ENCODE data around the gene ABHD17A.
A peak's percentile ranks its signal among the peaks of the same experiment; 100 is the strongest.
"Not testable (repeated sequence)": the region's sequence is repeated elsewhere in the genome, so short reads cannot be mapped to it uniquely, and the experiment has no call there.

ABHD17A gene

DNA sequence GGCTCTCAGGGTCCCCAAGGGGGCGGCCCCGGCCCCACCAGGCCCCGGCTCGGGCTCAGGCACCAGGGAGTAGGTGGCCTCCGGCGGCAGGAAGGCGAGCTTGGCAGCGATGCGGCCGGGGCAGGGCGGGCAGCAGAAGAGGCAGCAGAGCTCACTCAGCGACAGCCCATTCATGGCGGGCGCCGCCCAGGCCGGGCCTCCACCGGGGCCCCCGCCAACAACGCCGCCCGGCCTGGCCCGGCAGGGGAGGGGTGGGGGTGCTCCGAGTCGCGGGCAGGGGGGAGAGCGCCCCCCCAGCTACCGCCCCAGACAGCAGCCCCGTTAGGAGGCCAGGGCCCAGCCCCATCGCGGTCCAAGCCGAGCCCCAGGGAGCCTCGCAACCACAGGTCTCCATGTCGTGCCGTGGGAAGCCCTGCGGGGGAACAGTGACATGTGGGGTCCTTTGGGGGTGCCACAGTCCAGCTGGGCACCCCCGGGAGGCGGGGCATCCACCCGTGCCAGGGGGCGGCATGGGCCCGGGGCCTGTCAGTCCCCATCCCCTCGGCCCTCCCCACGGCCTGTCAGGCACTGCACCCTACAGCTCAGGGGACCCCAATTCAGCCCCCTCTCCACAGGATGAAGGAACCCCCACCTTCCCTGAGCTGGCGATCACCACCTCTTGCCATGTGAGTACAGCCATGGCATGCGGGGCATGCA lies 3.8 kb downstream of the ABHD17A start:
- DNase-seq (ENCODE audit: low spot score) = not testable (repeated sequence)

DNA sequence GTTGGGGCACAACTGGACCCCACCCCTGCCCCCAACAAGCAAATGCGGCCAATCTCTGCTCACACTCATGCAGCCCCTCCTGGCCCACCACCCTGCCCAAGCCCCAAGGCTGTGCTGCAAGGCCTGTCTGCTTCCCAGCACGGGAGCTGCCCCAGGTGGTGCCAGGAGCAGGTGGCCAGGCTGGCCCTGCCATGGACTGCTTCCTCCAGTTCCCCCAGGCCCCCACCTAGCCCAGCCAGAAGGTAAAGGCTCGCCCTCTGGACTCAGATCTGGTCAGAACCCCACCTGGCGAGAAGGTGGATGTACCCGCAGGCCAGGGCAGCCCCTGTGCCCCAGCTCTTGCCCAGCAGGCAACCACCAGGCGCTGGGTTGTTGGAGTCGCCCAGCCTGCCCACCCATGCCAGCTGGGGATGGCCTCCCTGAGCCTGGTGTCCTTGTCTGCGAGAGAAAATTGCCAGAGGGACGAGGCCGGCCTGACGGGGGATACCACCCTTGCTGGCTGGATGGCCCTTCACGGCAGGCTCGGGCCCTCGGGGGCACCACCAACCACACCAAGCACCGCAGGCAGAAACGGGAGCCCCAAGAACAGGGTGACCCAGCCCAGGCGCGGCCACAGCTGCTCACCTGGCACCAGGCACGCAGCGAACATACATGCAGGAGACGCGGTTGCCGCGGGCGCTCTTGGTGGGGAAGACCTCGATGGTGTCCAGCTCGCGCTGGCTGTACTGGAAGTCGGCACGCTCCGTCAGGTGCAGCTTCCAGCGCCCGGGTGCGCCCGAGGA lies 4.5 kb downstream of the ABHD17A start:
- DNase-seq (ENCODE audit: low spot score) = no peak

DNA sequence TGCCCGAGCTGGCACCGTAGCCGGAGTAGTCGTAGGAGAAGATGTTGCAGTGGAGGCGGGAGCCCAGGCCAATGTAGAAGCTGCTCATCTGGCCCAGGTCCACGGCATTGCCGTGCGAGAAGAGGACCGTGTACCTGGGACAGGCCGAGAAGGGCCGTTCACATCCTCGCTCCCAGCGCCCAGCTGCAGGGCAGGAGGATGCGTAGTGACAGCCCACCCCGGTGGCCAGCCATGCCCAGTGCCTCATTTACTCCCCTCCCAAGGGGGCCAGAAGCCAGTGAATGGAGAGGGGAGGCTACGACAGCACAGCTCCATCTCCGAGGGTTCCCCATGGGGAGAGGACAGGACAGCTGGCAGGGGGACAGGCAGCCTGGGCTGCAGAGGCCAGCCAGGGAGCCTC lies 5.3 kb downstream of the ABHD17A start:
- DNase-seq (ENCODE audit: low spot score) = not testable (repeated sequence)

DNA sequence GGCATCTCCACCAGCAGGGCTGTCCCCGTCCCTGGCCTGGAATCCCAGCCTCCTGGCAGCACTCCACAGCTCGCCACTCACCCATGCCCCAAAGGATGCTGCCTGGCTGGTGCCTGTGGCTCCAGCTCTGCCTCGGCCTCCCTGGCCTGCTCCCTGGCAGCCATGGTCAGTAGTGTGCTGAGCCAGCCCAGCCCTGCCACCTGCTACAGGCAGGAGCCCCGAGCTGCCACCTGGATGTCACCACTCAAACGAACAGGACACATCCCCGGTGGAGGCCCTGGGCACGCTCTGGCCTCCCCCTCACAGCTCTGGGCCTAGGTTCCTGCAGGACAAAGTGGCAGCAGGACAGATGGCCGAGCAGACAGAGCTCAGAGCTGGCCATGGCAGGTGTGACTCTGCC lies 6.7 kb downstream of the ABHD17A start:
- DNase-seq (ENCODE audit: low spot score) = not testable (repeated sequence)

DNA sequence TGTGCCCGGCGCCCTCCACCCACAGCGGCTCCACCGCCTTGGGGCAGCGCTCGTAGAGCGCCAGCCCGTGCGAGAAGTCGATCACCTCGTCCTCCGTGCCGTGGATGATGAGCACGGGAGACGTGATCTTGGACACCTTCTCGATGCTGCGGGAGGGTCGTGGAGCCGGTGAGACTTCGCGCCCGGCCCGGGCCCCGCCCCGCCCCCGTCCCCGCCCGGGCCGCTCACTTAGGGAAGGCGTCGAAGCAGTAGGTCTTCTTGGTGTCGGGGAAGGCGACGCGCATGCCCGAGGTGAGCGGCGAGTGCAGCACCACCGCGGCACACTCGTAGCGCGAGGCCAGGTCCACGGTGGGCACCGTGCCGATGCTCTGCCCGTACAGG lies 8.0 kb downstream of the ABHD17A start:
- not testable (repeated sequence) for DNase-seq (ENCODE audit: low spot score)

DNA sequence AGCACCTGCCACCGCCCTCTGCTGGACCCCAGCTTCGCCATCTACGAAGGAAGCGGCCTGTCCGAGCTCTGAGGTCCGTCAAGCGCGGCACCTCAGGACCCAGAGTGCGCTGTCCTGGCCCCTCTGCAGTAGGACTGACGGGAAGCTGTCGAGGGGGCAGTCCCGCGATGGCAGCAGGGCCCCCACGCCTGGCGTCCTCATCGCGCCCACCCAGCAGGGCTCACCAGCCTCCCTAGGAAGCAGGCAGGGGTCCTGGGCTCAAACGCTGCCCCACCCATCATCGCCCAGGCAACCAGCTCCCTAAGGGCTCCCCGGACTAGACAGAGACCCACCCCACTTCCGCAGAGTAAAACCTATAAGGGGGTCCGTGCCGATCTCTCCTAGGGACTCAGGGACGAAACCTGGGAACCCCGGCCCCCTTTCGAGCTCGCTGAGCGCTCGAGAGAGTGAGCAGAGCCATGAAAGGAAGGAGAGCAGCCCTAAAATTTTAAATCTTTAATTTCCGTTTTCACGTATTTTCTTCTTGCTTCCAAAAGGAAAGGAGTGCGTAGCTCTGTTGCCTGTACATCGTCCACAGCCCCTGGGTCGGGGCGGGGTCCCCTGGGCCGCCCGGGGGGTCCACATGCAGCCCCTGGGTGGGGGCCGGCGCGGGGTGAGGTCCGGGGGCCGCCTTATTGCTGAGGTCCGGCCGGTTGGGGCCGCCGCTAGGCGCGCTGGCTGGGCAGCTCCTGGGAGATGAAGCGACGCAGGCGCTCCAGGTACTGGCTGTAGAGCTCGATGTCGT lies 8.6 kb downstream of the ABHD17A start:
- not testable (repeated sequence) for DNase-seq (ENCODE audit: low spot score)

DNA sequence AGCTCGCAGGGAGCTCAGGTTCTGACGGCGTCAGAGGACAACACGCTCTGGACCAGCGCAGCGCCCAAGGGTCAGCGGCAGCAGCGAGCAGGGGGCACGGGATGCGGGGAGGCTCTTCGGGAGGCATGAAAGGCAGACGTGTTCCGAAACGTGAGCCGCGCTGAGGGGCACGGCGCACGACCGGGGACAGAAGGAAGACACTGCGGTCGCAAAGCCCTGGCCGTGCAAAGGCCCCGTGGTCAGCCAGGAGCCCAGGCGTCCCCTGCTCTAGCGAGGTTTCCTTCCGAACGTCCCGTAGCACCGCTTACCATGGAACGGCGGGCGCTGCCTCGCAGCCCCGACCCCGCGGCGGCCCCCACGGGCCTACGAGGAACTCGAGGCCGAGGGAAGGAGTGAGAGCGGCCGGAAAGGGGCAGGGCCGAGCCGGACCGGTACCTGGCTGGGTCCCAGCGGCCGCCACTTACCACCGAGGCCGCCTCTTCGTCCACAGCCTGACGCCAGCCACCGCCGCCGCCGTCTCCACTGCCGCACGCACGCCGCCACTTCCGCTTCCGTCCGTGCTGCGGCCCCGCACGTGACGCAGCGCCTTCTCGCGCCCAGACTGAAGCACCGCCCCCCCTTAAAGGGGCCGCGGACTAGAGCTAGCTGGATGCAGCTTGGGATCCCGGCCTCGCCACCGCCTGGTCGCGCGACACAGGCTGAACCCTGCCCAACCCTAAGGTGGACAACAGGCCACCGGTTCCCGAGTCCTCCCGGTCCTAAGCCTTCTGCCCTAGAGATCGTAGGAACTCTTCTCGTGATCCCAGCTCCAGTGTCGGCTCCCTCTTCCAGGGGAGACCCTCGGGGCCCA lies 9.4 kb downstream of the ABHD17A start:
- peak; percentile 86 for DNase-seq (ENCODE audit: low spot score)

DNA sequence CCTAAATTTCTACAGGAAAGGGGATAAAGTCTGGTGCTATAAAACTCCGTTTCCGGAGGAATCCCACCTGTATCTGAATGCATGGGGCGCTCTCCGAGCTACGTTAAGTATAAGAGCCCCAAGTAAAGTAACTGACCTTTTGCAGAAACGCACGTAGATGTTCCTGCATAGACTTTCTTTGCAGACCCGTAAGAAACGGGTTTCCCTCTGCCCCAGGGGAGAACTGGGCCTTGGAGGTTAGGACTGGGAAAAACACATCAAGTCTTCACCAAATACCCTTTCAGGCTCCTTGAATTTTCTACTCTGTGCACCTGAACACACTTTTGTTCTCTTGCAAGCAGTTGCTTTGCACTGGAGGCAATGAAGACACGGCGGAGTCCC lies 10.0 kb downstream of the ABHD17A start:
- DNase-seq (ENCODE audit: low spot score) = not testable (repeated sequence)

DNA sequence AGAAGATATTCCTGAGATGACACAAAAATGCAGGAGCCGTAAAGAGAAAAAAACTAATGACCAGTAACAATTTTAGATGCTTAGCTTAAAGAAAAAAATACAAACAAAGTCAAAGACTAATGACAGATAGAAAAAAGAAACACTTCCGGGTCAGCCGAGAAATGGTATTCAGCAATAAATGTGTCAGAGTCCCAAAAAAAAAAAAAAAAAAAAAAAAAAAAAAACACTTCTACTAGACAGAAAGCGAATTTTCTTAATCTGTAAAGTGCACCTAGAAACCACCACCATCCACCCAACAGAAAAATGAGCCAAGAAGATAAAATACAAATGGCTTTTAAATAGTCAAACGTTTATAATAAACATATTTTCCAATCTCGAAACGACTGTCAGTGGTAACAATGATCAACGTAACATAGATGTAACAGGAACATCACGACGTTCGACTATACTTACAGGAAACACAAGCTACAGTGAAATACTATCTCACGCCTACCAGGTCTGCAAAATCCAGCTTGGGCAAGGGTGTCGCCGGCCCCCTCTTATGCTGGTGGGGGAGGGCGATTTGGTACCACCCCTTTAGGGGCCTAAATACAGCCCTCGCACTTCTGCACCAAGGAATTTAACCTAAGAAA lies 10.6 kb downstream of the ABHD17A start:
- no peak for DNase-seq (ENCODE audit: low spot score)

DNA sequence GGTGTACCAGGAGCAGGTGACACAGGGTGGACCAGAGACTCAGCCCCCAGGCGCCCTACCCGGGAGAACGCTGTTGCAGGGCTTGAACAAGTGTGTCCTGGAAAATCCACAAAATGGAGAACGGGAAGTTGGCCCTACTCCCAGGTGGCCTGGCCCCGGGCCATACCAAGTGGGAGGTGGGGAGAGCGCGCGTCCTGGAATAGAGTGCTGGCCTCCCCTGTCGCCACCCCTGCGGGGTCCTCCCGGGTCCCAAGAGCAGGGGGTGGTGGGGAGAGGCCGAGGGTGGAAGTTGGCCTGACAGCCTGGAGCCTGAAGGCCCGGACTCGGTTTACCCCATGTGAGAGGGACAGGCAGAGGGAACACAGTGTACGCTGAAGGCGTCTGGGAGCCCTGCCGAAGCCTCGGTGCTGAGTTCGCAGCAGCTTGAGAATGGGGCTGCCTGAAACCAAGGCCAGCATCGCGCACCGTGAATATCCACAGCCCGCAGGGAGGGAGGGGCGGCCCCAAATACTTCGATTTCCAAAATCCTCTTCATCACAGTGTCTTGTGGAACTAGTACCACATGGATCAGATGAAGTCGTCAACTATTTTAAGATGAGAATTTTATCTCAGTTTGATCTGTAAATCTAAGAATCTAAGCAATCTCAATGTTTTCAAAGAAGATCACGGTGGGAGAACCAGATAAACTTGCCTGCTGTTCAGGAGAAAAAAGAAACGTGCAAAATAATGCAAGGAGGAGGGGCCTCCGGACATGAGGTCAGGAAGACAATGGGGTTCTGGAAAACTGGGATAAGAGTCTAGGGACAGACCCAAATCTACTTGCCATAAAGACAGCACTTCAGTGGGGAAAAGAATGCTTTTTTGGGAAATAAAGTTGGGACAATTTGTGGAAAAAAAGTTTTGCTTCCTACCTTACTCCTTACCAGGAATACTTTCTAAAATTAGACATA lies 11.5 kb downstream of the ABHD17A start:
- DNase-seq (ENCODE audit: low spot score) = no peak

DNA sequence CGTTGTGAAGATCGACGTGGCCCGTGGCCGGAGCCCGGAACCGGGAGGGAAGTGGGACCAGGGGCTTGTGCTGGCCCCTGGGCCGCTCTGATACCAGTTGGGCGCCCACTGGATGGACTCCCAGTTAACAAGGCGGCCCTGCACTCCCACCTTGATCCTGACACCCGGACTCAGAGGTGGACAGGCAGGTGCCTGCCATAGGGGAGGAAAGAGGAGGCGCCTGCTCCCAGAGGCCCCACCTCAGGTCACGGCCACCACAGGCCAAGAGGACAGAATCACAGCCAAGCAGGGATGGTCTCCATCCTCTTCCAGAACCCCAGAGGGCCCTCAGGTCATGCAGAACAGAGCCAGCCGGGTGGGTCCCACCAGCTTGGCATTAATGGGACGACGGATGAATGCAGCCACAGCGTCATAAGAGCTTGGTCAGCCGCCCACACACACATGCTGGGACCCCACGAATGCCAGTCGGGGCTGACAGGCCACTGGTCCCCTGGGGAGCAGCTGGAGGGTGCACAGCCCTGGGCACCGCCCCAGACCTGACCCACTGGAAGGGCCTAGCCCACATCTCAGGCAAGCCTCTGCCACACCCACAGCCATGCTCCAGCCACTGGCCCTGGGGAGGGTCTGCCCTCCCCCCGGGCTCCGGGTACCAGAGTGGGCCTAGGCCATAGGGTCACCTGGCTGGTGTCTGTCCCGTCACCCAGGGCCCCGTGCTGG lies 12.3 kb downstream of the ABHD17A start:
- no peak for DNase-seq (ENCODE audit: low spot score)

DNA sequence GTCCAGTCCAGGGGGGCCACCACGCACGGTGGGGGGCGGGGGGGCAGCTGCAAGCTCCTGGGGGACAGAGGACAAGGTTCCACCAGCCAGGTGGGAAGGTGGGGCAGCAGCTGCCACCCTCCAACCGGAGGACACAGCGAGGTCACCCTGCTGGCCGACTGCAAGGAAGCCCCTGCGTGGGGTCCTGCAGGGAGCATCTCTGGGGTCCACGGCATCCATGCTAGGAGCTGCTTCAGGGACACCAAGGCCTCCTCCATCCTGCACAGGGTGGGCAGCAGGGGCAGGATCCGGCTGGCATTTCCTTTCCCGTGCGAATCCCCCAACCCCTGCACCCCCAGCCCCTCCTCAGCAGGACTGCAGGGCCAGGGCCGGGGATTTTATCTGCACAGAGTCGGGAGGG lies 13.7 kb downstream of the ABHD17A start:
- no peak for DNase-seq (ENCODE audit: low spot score)

DNA sequence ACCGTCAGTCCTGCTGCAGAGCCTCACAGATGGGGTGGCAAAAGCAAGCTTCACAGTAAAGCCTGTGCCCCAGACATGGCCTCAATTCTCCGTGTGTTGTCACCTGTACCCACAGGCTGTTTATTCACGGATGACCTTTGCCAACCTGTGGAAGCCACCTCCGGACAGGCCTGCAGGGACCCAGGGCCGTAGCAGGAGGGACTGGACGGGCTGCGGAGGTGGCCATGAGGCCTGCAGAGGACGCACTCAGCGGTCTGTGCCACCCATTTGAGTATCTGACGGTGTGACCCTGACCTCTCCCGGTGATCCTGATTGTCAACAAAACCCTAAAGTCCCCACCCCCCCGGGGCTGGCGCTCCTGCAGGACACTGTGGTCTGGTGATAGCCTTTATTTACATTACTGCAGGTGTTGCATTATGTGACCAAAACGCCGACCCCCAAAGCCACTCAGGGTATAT lies 14.1 kb downstream of the ABHD17A start:
- peak; percentile 56 for DNase-seq (ENCODE audit: low spot score)

DNA sequence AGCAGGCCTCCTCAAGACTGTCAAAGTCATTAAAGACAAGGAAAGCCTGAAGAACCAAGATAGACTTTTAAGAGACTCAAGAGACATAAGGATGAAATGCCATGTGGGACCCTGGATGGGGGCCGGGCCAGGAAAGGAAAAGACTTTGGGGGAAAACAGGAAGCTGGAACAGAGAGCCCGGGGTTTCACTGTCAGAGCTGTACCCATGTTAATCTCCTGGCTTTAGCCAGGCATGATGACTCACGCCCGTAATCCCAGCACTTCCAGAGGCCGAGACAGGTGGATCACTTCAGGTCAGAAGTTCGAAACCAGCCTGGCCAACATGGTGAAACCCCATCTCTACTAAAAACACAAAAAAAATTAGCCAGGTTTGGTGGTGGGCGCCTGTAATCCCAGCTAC lies 16.3 kb downstream of the ABHD17A start:
- DNase-seq (ENCODE audit: low spot score) = no peak

DNA sequence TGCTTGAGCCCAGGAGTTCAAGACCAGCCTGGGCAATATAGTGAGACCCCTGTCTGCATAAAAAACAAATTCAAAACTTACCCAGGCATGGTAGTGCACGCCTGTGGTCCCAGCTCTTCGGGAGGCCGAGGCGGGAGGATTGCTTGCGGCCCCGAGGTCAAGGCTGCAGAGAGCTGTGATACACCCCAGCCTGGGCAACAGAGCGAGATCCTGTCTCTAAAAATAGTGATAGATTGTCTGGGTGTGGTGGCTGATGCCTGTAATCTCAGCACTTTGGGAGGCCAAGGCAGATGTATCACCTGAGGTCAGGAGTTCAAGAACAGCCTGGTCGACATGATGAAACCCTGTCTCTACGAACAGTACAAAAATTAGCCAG lies 18.0 kb downstream of the ABHD17A start:
- no peak for DNase-seq (ENCODE audit: low spot score)

DNA sequence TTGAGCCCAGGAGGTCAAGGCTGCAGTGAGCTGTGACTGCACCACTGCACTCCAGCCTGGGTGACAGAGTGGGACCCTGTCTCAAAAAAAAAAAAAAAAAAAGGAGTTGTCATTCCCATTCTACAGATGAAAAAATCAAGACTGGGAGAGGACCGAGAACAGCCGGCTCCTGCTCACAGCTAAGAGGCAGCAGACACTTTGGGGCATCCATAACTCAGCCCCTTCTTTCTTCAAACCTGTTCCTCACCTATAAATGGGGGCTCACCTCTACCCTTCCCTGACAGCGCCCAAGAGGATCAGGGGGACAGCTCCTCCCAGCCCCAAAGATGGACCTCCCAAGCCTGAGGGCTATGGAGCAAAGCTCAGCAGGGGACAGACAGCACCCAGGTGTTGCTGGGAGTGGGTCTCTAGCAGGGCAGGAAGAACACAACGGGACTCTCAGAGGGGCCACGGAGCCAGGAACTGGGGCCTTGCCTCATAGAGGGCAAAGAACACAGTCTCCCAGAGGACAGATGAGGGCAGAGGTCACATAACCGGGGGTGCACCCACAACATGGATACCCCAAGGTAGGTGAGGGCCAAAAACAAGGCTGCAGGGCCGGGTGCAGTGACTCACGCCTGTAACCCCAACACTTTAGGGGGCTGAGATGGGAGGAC lies 18.5 kb downstream of the ABHD17A start:
- DNase-seq (ENCODE audit: low spot score) = no peak

DNA sequence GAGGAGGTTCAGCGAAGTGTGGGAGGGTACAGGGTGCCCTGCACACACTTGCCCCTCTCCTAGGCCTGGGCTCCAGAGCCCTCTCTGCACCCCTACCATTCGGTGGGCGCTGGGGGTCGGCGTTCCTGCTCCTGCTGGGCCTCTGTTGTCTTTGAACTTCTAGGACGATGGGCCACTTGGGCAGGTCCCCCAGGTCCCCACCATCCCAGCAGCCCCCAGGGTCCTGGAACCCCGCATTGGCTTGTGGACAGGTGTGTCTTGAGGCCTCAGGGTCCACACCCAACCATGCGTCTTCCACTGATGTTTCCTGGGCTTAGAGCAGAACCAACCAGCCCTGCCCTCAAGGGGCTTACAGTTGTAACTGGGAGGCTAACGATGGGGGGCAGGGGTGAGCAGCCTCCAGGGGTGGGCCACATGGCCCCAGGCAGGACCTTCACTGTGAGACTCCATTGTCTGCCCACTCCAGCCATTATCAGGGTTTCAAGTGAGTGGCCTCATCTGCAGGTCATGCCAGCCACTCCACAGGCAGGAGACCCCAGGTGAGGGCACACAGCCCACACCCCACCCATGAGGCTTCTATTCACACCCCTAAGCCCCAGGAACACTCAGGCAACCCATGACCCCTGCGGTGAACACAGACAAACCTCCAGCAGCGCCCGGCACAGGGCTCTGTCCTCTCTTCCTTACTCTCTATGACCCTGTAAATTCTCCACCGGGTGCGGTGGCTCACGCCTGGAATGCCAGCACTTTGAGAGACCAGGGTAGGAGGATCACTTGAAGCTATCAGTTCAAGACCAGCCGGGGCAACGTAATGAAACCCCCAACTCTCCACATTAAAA lies 19.9 kb downstream of the ABHD17A start:
- no peak for DNase-seq (ENCODE audit: low spot score)
